ENCODE results near the gene DTNB. TPM values are rescaled to one million over a fixed set of nuclear protein-coding genes. Genes with fewer than 3 reads are reported as not detected.
A peak's percentile ranks its signal among the peaks of the same experiment; 100 is the strongest.

DTNB gene
- total RNA-seq, 2 experiments from 2014 or later = 27.3 to 29.1 TPM

DNA sequence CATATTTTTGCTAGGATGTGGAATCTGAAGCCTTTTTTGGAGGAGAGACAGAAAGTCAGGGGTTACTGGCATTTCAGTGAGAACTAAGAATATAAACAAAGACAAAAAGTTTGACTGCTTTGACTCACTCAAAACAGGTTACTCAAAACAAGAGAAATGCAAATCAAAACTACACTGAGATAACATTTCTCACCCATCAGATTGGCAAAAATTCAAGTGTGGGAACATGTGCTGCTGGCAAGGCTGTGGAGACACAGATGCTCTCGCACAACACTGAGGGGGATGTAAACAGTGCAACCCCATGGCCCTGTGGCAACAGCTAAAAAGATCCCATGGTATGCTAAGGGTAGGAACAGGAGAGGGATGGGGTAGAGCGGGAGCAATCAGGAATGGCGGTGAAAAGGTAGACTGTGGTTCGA, 86.6 kb downstream of the DTNB start:
- no peak for TF ChIP-seq CTCF (IDR thresholded peaks at IDR 0.05)
- intact Hi-C loops (cut with micrococcal nuclease) = no loop called here
- ChIA-PET CTCF (interaction anchor here (1.6 kb wide), 1 partner anchor 12 kb away, joined by 5 read pairs; no protein-coding TSS in a partner anchor), POLR2A (interaction anchor here (0.7 to 0.9 kb wide), 3 partner anchors 239 to 272 kb away, joined by 3 read pairs; no protein-coding TSS in a partner anchor)
- peak; percentile 40 for DNase-seq
- peak; percentile 80 for ATAC-seq
- H3K36me3 Mint-ChIP-seq (ENCODE audit: low read depth) = no peaks in the 10 kb centered on the region
- no peaks in the 10 kb centered on the region for H3K9me3 Mint-ChIP-seq
- H3K27me3 Mint-ChIP-seq = no peaks in the 10 kb centered on the region
- no peak overlapping the region for H3K4me3 Mint-ChIP-seq
- peak overlapping the region; percentile 23 for H3K27ac Mint-ChIP-seq
- H3K4me1 Mint-ChIP-seq (ENCODE audit: low read depth) = peaks cover 16% of the 10 kb centered on the region

- H3K27ac Mint-ChIP-seq = no peak overlapping the region
- no peaks in the 10 kb centered on the region for H3K27me3 Mint-ChIP-seq
- CTCF ChIA-PET = interaction anchor here (1.0 to 1.6 kb wide), 4 partner anchors 12 to 223 kb away, joined by 3 to 5 read pairs (median 4); no protein-coding TSS in a partner anchor
- H3K36me3 Mint-ChIP-seq (ENCODE audit: low read depth) = no peaks in the 10 kb centered on the region
- ATAC-seq (no peak), DNase-seq (no peak)
- intact Hi-C loops (cut with micrococcal nuclease) = no loop called here
- POLR2A ChIA-PET = interaction anchor here (0.7 to 1.1 kb wide), 2 partner anchors 9 to 32 kb away, joined by 3 to 4 read pairs; no protein-coding TSS in a partner anchor
- no peaks in the 10 kb centered on the region for H3K9me3 Mint-ChIP-seq
- no peak overlapping the region for H3K4me3 Mint-ChIP-seq
- peaks cover 16% of the 10 kb centered on the region for H3K4me1 Mint-ChIP-seq (ENCODE audit: low read depth)
- no peak for TF ChIP-seq CTCF (IDR thresholded peaks at IDR 0.05)
These were observed 88.2 kb downstream of the DTNB start for GRCh38 chr2:25585189-25585588.

DNA sequence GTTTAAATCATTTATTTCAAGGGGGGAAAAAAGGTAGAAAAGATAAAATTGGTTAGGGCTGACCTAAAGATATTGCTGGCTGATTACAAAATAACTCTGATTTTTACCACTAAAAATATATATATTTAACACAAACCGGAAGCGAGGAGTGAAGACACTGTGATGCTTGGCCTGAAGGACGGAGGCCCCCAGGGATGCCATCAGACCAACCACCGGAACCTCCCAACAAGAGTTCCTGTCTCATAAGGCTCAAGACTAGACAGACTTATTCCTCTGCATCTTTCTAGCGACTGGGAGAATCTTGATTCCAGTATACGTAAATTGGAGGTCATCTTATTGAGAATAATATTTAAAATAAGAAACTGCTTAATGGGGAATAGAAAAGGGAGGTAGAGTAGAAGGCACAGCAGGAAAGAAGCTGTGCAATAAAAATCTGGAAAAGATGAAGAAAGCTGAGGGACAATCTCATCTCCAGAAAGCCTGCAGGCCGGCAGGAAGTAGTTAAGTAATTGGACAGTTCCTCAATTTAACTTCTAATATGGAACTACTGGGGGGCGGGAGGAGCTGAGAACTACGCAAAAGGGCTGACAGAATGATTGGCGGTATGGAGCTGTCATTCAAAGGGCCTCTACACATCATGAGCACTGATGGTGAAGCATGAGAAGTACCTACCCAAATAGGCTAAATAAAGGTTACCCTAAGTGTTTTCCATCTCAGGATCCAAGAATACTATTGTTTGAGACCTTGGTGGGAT, 91.1 kb downstream of the DTNB start:
- no peak overlapping the region for H3K4me3 Mint-ChIP-seq
- ATAC-seq = no peak
- H3K36me3 Mint-ChIP-seq (ENCODE audit: low read depth) = peaks cover 5% of the 10 kb centered on the region
- H3K9me3 Mint-ChIP-seq = no peaks in the 10 kb centered on the region
- intact Hi-C loops (cut with micrococcal nuclease) = no loop called here
- ChIA-PET CTCF (interaction anchor here (0.9 to 1.0 kb wide), 2 partner anchors 16 to 31 kb away, joined by 3 read pairs; no protein-coding TSS in a partner anchor), POLR2A (no interaction called here)
- H3K27me3 Mint-ChIP-seq = no peaks in the 10 kb centered on the region
- TF ChIP-seq CTCF (IDR thresholded peaks at IDR 0.05) = no peak
- H3K27ac Mint-ChIP-seq = no peak overlapping the region
- DNase-seq = no peak
- peaks cover 9% of the 10 kb centered on the region for H3K4me1 Mint-ChIP-seq (ENCODE audit: low read depth)

GRCh38 chr2:25576596-25576995, 96.8 kb downstream of the DTNB start:
- H3K27ac Mint-ChIP-seq = no peak overlapping the region
- POLR2A ChIA-PET = no interaction called here
- H3K4me3 Mint-ChIP-seq = no peak overlapping the region
- no peaks in the 10 kb centered on the region for H3K9me3 Mint-ChIP-seq
- no peaks in the 10 kb centered on the region for H3K4me1 Mint-ChIP-seq (ENCODE audit: low read depth)
- DNase-seq (no peak), ATAC-seq (no peak)
- intact Hi-C loops (cut with micrococcal nuclease) = no loop called here
- CTCF ChIA-PET = no interaction called here
- no peak for TF ChIP-seq CTCF (IDR thresholded peaks at IDR 0.05)
- no peaks in the 10 kb centered on the region for H3K27me3 Mint-ChIP-seq
- peaks cover 5% of the 10 kb centered on the region for H3K36me3 Mint-ChIP-seq (ENCODE audit: low read depth)

DNA sequence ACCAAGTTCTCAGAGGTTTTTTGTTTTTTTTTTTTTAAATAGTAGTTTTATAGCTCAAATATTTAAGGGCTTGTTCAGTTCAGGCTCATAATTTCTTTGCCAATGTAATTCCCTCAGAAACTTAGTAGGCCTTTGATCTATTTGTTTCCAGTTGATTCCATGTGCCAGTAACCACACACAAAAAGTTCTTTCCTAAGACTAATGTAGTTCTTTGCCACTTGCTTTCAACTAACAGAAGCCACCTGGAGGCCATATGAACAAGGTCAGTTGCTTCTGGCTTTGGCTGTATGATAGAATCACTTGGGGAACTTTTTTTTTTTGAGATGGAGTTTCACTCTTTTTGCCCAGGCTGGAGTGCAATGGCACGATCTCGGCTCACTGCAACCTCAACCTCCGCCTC, 100.7 kb downstream of the DTNB start:
- ChIA-PET CTCF (interaction anchor here (0.6 kb wide), 1 partner anchor 13 kb away, joined by 3 read pairs; no protein-coding TSS in a partner anchor), POLR2A (no interaction called here)

More for the DNA sequence above, 100.7 kb downstream of the DTNB start:
- H3K27me3 Mint-ChIP-seq = no peaks in the 10 kb centered on the region
- no peaks in the 10 kb centered on the region for H3K9me3 Mint-ChIP-seq
- no peak for TF ChIP-seq CTCF (IDR thresholded peaks at IDR 0.05)
- no peak for DNase-seq
- H3K36me3 Mint-ChIP-seq (ENCODE audit: low read depth) = no peaks in the 10 kb centered on the region
- no peak overlapping the region for H3K4me3 Mint-ChIP-seq
- H3K4me1 Mint-ChIP-seq (ENCODE audit: low read depth) = no peaks in the 10 kb centered on the region
- no peak for ATAC-seq
- H3K27ac Mint-ChIP-seq = no peak overlapping the region
- intact Hi-C loops (cut with micrococcal nuclease) = no loop called here
